Endometrial microvascular endothelial cells (primary cell): ENCODE results near the gene DUOXA1. TPM values are rescaled to one million over a fixed set of nuclear protein-coding genes. Genes with fewer than 3 reads are reported as not detected.

ENCODE experiments used
- in situ Hi-C: cut with HindIII; loops from 2 replicates; pipeline ENCODE4 v1.10.0; 2017; ENCODE audit warnings: low sequenced_read_pairs, low pct_unique_long_range_greater_than_20kb; ENCODE audit errors: inconsistent ontology term
- total RNA-seq: library from RNA; depleted of rRNA; stranded (reverse); fragments of >200 nt; gene quantifications from one replicate; pipeline ENCODE4 v1.2.3, GENCODE V29; 2015; ENCODE audit errors: inconsistent ontology term

Gene DUOXA1, protein sequence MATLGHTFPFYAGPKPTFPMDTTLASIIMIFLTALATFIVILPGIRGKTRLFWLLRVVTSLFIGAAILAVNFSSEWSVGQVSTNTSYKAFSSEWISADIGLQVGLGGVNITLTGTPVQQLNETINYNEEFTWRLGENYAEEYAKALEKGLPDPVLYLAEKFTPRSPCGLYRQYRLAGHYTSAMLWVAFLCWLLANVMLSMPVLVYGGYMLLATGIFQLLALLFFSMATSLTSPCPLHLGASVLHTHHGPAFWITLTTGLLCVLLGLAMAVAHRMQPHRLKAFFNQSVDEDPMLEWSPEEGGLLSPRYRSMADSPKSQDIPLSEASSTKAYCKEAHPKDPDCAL
- not detected for total RNA-seq

DNA sequence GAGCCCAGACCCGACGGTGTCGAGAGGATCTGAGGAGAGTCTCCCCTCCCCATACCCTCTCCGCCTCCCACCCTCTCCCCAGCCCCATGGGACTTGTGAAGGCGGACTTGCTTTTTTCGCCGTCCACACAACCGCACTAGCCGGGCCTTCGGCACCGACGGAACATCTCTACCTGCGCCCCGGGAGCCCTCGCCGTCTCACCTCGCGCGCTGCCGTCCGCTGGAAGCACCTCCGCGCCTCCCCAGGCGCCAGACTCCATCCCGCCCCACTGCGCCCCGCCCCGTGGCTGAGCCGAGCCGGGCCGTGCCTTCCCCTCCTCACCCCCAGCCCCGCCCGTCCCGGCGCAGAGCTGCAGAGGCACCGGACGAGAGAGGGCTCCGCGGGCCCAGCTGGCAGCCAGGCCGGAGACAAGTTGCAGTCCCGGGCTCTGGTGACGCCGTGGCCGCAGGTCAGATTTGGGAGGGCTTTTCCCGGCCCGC, at the start of gene DUOXA1, which contains the start of gene DUOX1:
Gene DUOXA1 (minus strand): TSS at position 229 of the 479 bp plus-strand sequence. CDS start 6,865 bp downstream, outside the sequence.
Gene DUOX1 (plus strand): TSS at position 344 of the 479 bp plus-strand sequence. CDS start 1,973 bp downstream, outside the sequence.
- in situ Hi-C loops = no loop called here

DNA sequence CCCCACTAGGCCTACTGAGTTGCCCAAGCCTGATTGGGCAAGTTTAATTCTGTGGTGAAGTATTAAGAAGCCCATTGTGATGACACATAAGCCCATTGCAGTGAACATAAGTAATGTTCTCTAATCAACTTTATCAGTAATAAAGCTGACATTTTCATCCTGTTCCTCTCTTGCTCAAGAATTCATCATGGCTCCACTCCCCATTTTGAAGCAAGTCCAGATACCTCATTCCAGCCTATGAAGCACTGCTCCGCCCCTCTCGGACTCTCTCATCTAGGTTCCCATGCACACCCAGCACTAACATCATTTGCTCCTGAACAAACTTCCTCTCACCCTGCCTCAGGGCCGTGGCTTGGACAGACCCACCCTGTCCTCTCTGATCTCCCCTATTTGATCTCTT, 47.6 kb upstream of the DUOXA1 start:
- in situ Hi-C loops = no loop called here

DNA sequence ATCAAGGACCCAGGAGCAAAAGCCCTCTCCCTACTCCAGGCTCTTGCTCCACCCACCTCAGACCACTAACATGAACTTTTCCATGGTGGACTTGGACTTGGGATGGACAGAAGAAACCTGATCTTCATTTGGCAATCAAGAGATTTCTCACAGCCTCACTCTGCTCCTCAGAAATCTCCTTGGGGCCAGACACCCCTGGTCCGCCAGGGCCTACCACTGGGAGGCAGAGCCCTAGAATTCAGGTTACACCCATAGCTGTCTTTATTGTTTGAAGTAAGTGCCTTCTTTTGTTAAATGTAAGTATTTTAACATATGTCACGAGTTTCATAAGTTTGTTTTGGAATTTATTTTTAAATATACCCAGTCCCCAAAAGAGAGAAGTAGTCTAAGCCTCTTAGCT, 44.9 kb upstream of the DUOXA1 start:
- in situ Hi-C loops = loop anchor here (25.0 kb wide), 1 partner anchor 238 kb away; a partner anchor contains a TSS

DNA sequence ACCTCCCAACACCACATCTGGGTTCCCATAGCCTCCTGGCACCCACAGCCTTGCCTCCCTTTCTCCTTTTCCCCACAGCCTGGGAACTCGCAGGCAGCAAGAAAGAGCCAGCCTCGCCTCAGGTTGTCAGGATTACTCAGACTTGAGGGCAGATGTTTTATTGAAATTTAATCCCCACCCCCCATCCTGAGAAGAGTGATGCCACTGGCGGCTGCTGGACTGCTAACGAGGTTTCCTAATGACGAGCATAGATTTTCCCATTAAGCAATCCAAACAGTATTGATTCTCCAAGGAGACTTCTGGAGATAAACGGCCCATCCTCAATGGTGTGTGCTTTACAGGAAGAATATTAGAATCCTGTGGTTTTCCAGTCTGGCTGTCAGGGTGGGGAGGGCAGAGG, 44.4 kb upstream of the DUOXA1 start:
- in situ Hi-C loops = loop anchor here (25.0 kb wide), 1 partner anchor 238 kb away; a partner anchor contains a TSS

DNA sequence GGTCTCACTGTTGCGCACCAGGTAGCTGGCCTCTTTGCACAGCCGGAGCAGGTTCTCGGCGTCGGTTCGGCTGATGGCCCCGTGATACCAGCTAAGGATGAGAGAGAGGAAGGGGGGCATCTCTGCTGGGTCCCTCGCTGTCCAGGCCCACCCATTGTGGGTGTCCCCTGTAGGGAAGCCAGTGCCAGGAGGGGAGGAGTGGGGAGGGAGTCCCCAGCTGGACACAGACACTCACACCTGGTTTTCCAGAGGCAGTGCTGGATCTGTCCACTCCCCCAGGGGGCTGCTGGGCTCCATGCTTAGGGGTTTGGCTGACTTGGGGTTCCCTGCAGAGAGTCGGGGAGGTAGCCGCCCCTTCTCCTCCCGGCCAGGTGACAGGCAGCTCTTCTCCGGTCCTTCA, 42.2 kb upstream of the DUOXA1 start:
- in situ Hi-C loops = loop anchor here (25.0 kb wide), 1 partner anchor 240 kb away; a partner anchor contains a TSS

DNA sequence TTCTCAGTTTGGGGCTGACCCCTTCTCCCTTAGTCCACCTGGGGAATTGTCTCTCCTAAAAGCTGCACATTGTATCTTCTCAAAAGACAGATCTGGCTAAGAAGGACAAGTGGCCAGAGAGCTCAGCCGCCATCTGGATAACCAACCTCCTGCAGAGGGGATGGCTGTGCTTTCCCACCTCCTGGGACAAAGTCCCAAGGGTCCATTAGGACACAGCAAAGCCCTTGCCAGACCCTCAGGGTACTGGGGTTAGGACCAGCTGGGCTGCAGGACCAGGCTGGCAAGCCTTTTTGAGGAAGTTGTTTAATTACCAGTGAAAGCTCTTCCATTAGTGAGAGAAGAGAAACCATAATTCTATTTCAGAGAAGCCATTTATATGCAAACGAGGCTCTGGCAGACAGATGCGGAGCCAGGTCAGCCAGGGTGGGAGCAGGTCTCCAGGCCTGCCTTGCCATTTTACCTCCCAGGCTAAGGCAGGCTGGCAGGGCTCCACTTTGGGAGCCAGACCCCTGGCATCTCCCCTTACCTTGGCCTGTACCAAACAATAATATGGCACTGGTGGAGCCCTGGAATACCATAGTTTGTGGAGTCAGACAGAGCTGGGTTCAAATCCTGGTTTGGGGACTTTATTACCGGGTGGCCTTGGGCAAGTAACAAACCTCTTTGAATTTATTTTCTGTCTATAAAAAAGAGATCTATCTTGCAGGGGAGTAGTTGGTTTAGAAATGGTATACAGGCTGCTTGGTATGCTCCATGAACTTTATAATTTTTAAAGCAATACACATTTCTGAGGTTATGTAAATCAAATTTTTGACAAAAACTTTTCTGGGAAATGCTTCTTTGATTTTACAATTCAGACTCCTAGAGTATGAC, 40.2 kb upstream of the DUOXA1 start:
- in situ Hi-C loops = loop anchor here (25.0 kb wide), 1 partner anchor 242 kb away; a partner anchor contains a TSS

DNA sequence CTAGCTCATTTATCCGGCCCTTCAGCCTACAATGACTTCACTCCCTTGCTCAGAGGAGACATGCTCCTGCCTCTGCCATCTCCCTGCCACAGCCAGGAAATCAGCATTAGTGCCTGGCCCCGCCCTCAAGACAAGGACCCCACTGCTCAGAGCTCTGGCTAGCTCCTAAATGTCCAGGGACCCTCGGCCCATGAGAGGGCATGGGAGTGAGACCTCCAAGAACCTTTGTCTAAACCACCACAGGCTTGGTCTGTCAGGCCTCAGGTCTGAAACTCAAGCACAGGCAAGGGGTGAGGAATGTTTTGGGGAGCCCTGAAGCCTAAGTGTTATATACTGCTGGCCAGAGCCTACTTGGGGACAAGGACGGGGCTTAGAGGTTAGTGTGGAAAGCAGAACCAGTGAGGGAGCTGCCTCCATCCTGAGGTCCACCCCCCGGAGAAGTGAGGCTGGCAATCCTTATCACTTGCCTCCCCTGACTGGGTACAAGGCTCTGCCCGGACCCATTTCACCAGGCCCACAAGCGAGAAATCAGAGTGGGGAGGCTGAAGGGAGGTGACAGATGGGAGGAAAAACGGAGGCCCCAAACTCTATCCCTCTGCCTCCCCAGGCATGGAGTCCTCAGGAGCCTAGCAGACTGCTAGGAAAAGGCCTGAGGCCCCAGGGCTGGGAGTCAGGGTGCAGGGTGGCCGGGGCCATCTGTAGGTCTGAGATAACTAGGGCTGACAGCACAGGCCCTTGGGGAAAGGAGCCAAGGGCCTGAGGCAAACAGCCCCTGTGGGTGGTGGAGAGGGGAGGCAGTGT, 39.3 kb upstream of the DUOXA1 start:
- in situ Hi-C loops = loop anchor here (25.0 kb wide), 1 partner anchor 243 kb away; a partner anchor contains a TSS

DNA sequence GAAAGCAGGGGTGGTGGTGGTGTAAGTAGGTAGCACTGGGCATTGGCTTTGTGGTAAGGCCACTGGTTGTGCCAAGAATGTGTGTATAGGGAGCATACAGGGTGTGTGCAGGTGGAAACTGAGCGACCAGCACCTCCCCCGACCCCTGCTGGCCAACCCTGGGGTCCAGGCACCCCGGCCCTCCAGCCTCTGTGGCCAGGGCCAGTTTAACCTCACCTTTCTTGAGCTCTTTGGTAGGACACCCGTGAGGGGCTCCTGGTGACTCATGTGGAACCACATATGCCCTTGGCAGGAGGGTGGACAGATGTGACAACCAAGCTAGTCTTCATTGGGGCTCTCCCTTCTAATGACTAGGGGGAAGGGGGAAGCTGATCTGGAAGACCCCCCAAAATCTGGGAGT, 38.6 kb upstream of the DUOXA1 start:
- in situ Hi-C loops = loop anchor here (25.0 kb wide), 1 partner anchor 244 kb away; a partner anchor contains a TSS

DNA sequence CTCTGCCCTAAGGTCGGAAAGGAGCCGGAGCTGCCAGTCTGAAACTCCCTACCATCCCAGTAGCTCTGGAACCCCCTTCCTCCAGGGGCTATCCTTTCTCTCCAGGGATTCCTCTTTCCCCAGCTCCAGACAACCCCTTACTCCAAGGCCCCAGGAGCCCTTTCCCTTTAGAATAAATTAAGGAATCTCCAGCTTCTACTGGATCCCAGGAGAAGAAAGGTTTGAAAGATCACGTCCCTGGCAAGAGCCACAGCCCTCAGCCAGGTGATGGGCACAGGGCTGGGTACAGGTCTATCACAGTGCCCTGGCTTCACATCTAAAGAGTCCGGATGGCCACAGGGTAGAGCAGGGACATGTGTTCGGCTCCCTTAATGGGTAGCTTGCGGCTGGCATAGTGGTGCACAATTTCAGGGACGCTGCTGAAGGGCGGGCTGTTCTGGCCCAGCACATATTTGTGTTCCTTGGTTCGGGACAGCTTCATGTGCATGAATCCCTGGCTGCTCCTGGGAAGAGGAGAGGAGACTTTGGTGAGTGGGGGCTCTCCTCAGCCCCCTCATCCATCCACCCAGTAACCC, 38.0 kb upstream of the DUOXA1 start:
- in situ Hi-C loops = loop anchor here (25.0 kb wide), 1 partner anchor 245 kb away; a partner anchor contains a TSS

DNA sequence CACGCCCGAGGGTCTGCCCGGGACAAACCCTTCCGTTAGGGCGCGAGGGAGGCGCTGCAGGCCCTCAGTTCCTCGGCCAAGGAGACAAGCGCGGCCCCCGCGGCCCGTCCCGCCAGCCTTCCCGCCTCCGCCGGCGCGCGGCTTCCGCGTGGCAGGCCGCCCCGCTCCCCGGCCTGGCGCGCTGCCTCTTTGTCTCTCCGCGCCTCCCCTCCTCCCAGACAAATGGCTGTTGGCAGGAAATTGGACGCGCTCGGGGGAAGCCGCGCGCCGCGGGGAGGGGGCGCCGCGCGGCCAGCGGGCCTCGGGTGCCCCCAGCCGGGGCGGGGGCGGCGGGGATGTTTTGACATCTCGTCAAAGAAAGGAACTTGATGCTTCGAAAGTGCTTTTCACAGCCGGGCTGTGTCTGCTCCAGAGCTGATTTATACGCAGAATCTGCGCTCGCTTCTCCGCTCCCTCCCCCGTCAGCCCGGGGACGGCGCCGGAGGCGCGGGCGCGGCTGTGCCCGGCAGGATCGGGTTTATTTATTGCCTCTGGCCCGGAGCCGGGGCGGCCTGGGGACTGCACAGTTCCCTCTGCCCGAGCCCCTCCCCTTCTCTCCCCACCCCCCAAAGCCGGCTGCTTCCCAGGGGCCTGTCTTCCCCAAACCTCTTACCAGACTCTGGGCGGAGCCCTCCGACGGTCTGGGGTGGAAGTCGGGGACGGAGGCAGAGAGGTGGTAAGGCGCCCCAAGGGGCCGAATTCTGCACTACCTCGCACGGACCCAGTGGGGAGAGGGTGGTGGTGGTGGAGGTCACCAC, 37.4 kb upstream of the DUOXA1 start:
- in situ Hi-C loops = loop anchor here (25.0 kb wide), 1 partner anchor 245 kb away; a partner anchor contains a TSS

DNA sequence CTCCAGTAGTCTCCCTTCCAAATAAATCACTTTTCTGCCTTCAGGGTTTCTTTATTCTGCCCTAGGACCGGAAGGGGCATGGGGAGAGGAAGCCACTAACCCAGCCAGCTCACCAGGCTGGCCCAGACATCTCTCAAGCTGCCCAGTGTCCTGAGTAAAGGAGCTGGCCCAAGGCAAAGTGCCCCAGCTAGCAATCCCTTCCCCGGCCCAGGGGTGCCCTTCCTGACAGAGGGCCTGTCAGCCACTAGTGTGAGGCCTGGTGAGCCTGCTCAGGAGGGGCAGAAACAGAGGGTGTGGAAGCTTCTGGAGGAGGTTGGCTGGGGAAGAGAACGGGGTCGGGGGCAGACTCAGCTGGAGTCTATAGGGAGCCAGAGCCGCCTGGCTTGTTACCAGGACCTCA, 35.9 kb upstream of the DUOXA1 start:
- in situ Hi-C loops = loop anchor here (25.0 kb wide), 1 partner anchor 247 kb away; a partner anchor contains a TSS

DNA sequence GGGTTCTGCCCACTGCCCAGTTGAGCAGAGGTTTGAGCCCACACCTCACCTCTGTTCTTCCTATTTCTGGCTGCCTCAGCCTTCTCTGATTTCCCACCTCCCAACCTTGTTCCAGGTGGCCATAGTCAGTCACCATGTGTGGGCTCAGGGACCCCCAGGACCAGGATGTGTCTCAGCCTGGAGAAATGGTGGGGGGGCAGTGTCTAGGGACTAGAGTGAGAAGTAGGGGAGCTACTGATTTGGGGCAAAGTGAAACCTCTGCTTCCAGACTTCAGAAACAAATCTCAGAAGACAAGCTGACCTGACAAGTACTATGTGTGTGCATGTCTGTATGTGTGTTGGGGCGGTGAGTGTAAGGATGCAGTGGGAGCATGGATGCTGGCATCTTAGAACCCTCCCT, 35.2 kb upstream of the DUOXA1 start:
- in situ Hi-C loops = loop anchor here (25.0 kb wide), 1 partner anchor 247 kb away; a partner anchor contains a TSS

DNA sequence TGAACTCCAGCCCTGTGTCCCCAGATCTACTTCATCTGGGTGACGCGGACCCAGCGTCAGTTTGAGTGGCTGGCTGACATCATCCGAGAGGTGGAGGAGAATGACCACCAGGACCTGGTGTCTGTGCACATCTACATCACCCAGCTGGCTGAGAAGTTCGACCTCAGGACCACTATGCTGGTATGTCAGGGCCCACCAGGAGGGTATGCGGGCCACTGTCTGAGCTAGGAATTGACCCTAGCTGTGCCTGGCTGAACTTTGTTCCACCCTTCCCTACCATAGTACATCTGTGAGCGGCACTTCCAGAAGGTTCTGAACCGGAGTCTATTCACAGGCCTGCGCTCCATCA, 33.8 kb upstream of the DUOXA1 start:
- in situ Hi-C loops = loop anchor here (25.0 kb wide), 1 partner anchor 249 kb away; a partner anchor contains a TSS

DNA sequence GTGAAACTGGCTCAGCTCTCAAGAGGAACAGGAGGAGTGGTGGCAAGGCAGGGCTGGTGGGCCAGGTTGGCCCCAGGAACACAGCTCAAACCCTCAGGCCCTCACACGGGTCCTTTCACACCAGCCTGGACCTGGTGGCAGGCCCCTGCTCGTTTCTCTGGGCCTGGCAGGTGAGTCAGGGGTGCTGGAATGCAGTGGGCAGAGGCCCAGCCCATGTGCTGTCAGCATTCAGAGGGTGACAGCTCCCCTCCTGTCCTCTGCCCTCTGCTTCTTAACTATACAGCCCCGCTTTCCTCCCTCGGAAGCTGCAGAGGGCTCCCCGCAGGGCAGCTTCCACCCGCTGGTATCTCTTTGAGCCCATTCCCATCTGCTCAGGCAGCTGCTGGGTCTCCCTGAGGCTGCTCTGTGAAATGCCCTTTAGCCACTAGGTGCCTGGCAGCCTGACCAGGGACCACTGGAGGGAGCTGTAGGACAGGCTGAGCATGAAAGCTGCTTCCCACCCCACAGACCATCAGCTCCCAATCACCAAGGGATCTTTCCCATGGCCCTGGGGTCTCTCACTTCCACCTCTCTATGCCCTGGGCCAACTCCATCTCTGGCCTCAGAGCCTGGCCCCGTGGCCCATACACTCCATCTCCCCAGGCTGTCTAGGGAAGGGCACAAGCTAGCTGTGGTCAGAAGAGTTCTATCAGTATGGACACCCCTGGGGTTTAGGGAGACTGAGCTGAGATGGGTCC, 33.3 kb upstream of the DUOXA1 start:
- in situ Hi-C loops = loop anchor here (25.0 kb wide), 1 partner anchor 249 kb away; a partner anchor contains a TSS

DNA sequence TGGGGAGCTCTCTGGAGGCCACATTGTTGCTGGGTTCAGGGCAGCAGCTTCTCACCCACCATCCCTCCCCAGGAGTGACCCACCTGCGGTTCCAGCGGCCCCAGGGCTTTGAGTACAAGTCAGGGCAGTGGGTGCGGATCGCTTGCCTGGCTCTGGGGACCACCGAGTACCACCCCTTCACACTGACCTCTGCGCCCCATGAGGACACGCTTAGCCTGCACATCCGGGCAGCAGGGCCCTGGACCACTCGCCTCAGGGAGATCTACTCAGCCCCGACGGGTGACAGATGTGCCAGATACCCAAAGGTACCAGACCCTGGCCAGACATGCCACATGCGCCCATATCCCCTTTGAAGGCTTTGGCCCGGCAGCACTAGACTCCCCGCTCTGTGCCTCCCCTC, 32.0 kb upstream of the DUOXA1 start:
- in situ Hi-C loops = loop anchor here (25.0 kb wide), 1 partner anchor 251 kb away; a partner anchor contains a TSS

DNA sequence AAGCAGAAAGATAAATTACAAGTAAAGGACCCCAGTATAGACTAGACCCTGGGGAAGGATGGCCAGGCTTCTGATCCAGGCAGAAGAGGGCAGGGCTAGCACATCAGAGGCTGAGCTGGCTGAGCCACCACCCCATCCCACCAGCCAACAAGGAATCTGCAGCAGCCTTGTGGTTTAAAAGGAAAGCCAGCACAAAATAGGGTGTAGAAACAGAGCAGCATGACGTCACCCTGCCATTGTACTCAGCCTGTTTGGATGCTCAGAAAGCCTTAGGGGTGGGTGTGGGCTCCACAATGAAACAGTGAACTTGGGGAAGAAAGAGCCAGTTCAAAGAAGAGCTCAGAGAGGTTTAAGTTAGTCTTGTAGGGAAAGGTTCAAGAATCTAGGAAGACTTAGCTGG, 28.3 kb upstream of the DUOXA1 start:
- in situ Hi-C loops = loop anchor here (25.0 kb wide), 1 partner anchor 254 kb away; a partner anchor contains a TSS
